A549 (cell line): ENCODE measurements around the gene CFAP58. TPM values are rescaled to one million over a fixed set of nuclear protein-coding genes. Genes with fewer than 3 reads are reported as not detected.
A peak's percentile ranks its signal among the peaks of the same experiment; 100 is the strongest.

Experiments used
- ATAC-seq, 2 experiments: fragments of 200-7000 bp in 1 of 2; fragments of >200 bp in 1 of 2; cut with Nextera tagmentation in 1 of 2; cut with Tn5 transposase in 1 of 2; 3 replicates each; pipeline versions ENCODE4 v1.8.0 to v1.9.1; 2018 to 2020; ENCODE audit warnings: mild to moderate bottlenecking in 1 of 2, moderate library complexity in 1 of 2
- CTCF ChIA-PET: fragments of 300-600 bp; sonication (Branson Sonifier 250); formaldehyde crosslinking; extraction: SDS; loops from one replicate; lab custom pipeline; 2021; ENCODE audit warnings: antibody characterized with exemption, inconsistent platforms; lab: Yijun Ruan, JAX
- POLR2A ChIA-PET: fragments of 350-600 bp; formaldehyde crosslinking; extraction: SDS; loops from one replicate; lab custom pipeline; 2021; ENCODE audit warnings: antibody characterized with exemption, inconsistent platforms; lab: Yijun Ruan, JAX
- DNase-seq, 2 experiments: peaks; one replicate each; pipeline versions ENCODE4 v3.0.0 to v3.0.0-alpha.2; 2011 to 2016; ENCODE audit warnings: low read depth in 1 of 2, low spot score in 1 of 2
- FAIRE-seq: peaks from 2 replicates; lab custom pipeline; 2011; peaks lifted over from hg19 to GRCh38; lab: Jason Lieb, UNC
- H3K27ac ChIP-seq, 2 experiments: fragments of >200 bp; sonication (Bioruptor Twin); formaldehyde crosslinking; 3 replicates each; pipeline ENCODE4 v1.5.1; 2016 to 2017
- H3K4me1 ChIP-seq: fragments of >200 bp; sonication (Bioruptor Twin); formaldehyde crosslinking; 3 replicates; pipeline ENCODE4 v1.6.1; 2016
- H3K4me2 ChIP-seq: fragments of >200 bp; sonication (Bioruptor Twin); formaldehyde crosslinking; 3 replicates; pipeline ENCODE4 v1.6.1; 2016
- H3K4me3 ChIP-seq: fragments of >200 bp; sonication (Bioruptor Twin); formaldehyde crosslinking; 3 replicates; pipeline ENCODE4 v1.5.1; 2016
- H3K9me3 ChIP-seq: fragments of >200 bp; sonication (Bioruptor Twin); formaldehyde crosslinking; 3 replicates; pipeline ENCODE4 v1.6.1; 2016
- ATOH8 ChIP-seq: fragments of 250-450 bp; sonication (Bioruptor Pico); IDR thresholded peaks from 2 replicates; pipeline ENCODE4 v1.5.0; 2020; ENCODE audit warnings: low read depth, mild to moderate bottlenecking, moderate library complexity
- CBX8 ChIP-seq: fragments of 200-600 bp; sonication (generic); IDR thresholded peaks from 2 replicates; pipeline ENCODE4 v1.6.1; 2016
- CHD2 ChIP-seq: fragments of 150-350 bp; IDR thresholded peaks from 2 replicates; pipeline ENCODE4 v1.6.1; 2014; ENCODE audit warnings: low read length; ENCODE audit not compliant: partially characterized antibody
- ELK1 ChIP-seq: fragments of 150-350 bp; IDR thresholded peaks from 2 replicates; pipeline ENCODE4 v1.6.1; 2014; ENCODE audit warnings: low read depth, mild to moderate bottlenecking, low read length
- HDAC2 ChIP-seq: fragments of 200-600 bp; sonication (generic); IDR thresholded peaks from 2 replicates; pipeline ENCODE4 v1.6.1; 2016
- HOXA7 ChIP-seq: fragments of 250-450 bp; sonication (Bioruptor Pico); IDR thresholded peaks from 2 replicates; pipeline ENCODE4 v1.5.0; 2020; ENCODE audit warnings: mild to moderate bottlenecking, moderate library complexity
- JUNB ChIP-seq: fragments of >200 bp; sonication (Bioruptor Twin); formaldehyde crosslinking; IDR thresholded peaks from 2 replicates; pipeline ENCODE4 v1.6.1; 2016
- MAZ ChIP-seq: fragments of 150-350 bp; IDR thresholded peaks from 2 replicates; pipeline ENCODE4 v1.6.1; 2014; ENCODE audit warnings: antibody characterized with exemption, low read depth, low read length, borderline replicate concordance
- NR3C1 ChIP-seq: fragments of >200 bp; sonication (Bioruptor Twin); formaldehyde crosslinking; IDR thresholded peaks from 3 replicates; pipeline ENCODE4 v1.6.1; 2017
- PHF8 ChIP-seq: fragments of 200-600 bp; sonication (generic); IDR thresholded peaks from 2 replicates; pipeline ENCODE4 v1.6.1; 2016; ENCODE audit warnings: low read depth, mild to moderate bottlenecking, antibody characterized with exemption, moderate library complexity, borderline replicate concordance
- POLR2AphosphoS2 ChIP-seq: conservative IDR thresholded peaks from 2 replicates; pipeline ENCODE4 v1.6.1; 2012; ENCODE audit warnings: low read length, improper control_type of control experiment, inconsistent platforms
- RCOR1 ChIP-seq: fragments of 150-350 bp; IDR thresholded peaks from 2 replicates; pipeline ENCODE4 v1.6.1; 2014; ENCODE audit warnings: antibody characterized with exemption, low read length, low read depth
- REST ChIP-seq: fragments of 200-600 bp; sonication (generic); IDR thresholded peaks from 2 replicates; pipeline ENCODE4 v1.6.1; 2016; ENCODE audit warnings: antibody characterized with exemption, mild to moderate bottlenecking, moderate library complexity
- RFX5 ChIP-seq: fragments of 450-650 bp; IDR thresholded peaks from 2 replicates; pipeline ENCODE4 v1.7.1; 2014; ENCODE audit warnings: antibody characterized with exemption, mild to moderate bottlenecking, moderate library complexity
- SREBF2 ChIP-seq: fragments of 450-650 bp; IDR thresholded peaks from 2 replicates; pipeline ENCODE4 v1.6.1; 2014; ENCODE audit warnings: mild to moderate bottlenecking, moderate library complexity
- ZSCAN20 ChIP-seq: fragments of 250-450 bp; sonication (Bioruptor Pico); IDR thresholded peaks from 2 replicates; pipeline ENCODE4 v1.8.0; 2022; ENCODE audit warnings: mild to moderate bottlenecking, moderate library complexity
- WGBS: methylation state at CpG from one replicate; pipeline ENCODE4 v1.1.6; 2017; ENCODE audit errors: missing lambda C conversion rate; 5-methylcytosine and 5-hydroxymethylcytosine counted together
- polyA plus RNA-seq, 4 experiments: library from polyadenylated mRNA; depleted of rRNA in 3 of 4; stranded (reverse); fragments of >200 nt; fragmentation: RNase III in 1 of 4; extraction: RNeasy Plus Mini Kit Qiagen cat#74134 plus additional on column Dnase treatment in 1 of 4; gene quantifications; 2 replicates in 3 of 4; 3 replicates in 1 of 4; pipeline ENCODE4 v1.2.3, GENCODE V29; 2011 to 2017

The CFAP58 gene
- polyA plus RNA-seq, 2 of the 4 experiments (the other 2 are of a cell fraction) = 0.22 to 0.25 TPM

GRCh38 chr10:104317269-104317710 lies 36.3 kb upstream of the CFAP58 start (continued):
- TF ChIP-seq REST = no peak
- no peak for TF ChIP-seq ZSCAN20 (CRISPR knock-in tag)
- TF ChIP-seq NR3C1 = no peak
- no peak for TF ChIP-seq HDAC2
- no peak for TF ChIP-seq HOXA7 (CRISPR knock-in tag)
- TF ChIP-seq MAZ = no peak
- TF ChIP-seq PHF8 = no peak

GRCh38 chr10:104317726-104318299 lies 35.8 kb upstream of the CFAP58 start:
- no peak for TF ChIP-seq ATOH8 (CRISPR knock-in tag)
- no peak for TF ChIP-seq JUNB
- ATAC-seq = 0 out of 6 replicates have a peak, but pooled peaks of 1 of the 2 experiments have one; percentile 10
- no peak for DNase-seq
- WGBS = 82% methylated on average over 7 of the region's 7 CpGs
- Histone ChIP-seq H3K4me2 (no peak overlapping the region), H3K4me1 (peaks cover 30% of the 10 kb centered on the region), H3K4me3 (no peak overlapping the region), H3K27ac (0 out of 6 replicates have a peak overlapping the region, but pooled peaks of 1 of the 2 experiments have one; percentile 17), H3K9me3 (no peaks in the 10 kb centered on the region)
- no peak for FAIRE-seq
- ChIA-PET POLR2A (interaction anchor here (0.6 to 1.1 kb wide), 2 partner anchors 11 to 196 kb away, joined by 3 read pairs; partner anchors contain the start of gene SFR1), CTCF (interaction anchor here (1.1 to 17.2 kb wide), 3 partner anchors 13 to 31 kb away, joined by 5 to 267 read pairs (median 66); no protein-coding TSS in a partner anchor)

GRCh38 chr10:104318326-104318725 lies 35.3 kb upstream of the CFAP58 start:
- POLR2A ChIA-PET = no interaction called here
- ATAC-seq = no peak
- Histone ChIP-seq H3K9me3 (no peaks in the 10 kb centered on the region), H3K4me2 (no peak overlapping the region), H3K4me1 (peaks cover 30% of the 10 kb centered on the region), H3K27ac (no peak overlapping the region; a peak in 1 of 6 replicates), H3K4me3 (no peak overlapping the region)
- TF ChIP-seq CHD2 (no peak), HDAC2 (no peak), ELK1 (no peak), RCOR1 (no peak), PHF8 (no peak), SREBF2 (no peak), RFX5 (no peak), CBX8 (no peak), POLR2AphosphoS2 (no peak)
- CTCF ChIA-PET = interaction anchor here (1.1 to 17.2 kb wide), 4 partner anchors 13 to 35 kb away, joined by 4 to 267 read pairs (median 36); partner anchors contain the start of gene CFAP58
- no peak for FAIRE-seq
- 94% methylated on average over 5 of the region's 5 CpGs for WGBS
- DNase-seq = no peak
